Rectal smooth muscle tissue (tissue), 1 donor: ENCODE measurements around the gene ZDHHC24.

Experiments used
- H3K27ac ChIP-seq: one replicate; pipeline ENCODE4 v1.7.0; 2013; ENCODE audit warnings: low read depth, low read length, inconsistent platforms
- H3K27me3 ChIP-seq: one replicate; pipeline ENCODE4 v1.7.0; 2013; ENCODE audit warnings: low read length; ENCODE audit not compliant: control insufficient read depth, insufficient read depth
- H3K36me3 ChIP-seq: one replicate; pipeline ENCODE4 v1.7.0; 2013; ENCODE audit warnings: low read length; ENCODE audit not compliant: control insufficient read depth, insufficient read depth
- H3K4me1 ChIP-seq: one replicate; pipeline ENCODE4 v1.7.0; 2013; ENCODE audit warnings: low read length; ENCODE audit not compliant: control insufficient read depth, insufficient read depth
- H3K4me3 ChIP-seq: one replicate; pipeline ENCODE4 v1.7.0; 2013; ENCODE audit warnings: low read length
- H3K9ac ChIP-seq: one replicate; pipeline ENCODE4 v1.7.0; 2013; ENCODE audit warnings: low read length

ZDHHC24 gene

GRCh38 chr11:66480117-66480938, 65.5 kb downstream of the ZDHHC24 start, which contains the start of gene DPP3:
DPP3 (plus strand) TSS chr11:66480434; CDS start chr11:66482201, 1,767 bp downstream.
- Histone ChIP-seq H3K9ac (peak within 1 kb of the TSS; percentile 75), H3K4me1 (peaks cover 9% of the 10 kb centered on the region), H3K36me3 (peaks cover 2% of the 10 kb centered on the region), H3K27me3 (no peaks in the 10 kb centered on the region), H3K4me3 (peak within 1 kb of the TSS; percentile 79), H3K27ac (peak within 1 kb of the TSS; percentile 90)

GRCh38 chr11:66479394-66480116, 66.3 kb downstream of the ZDHHC24 start:
- Histone ChIP-seq H3K9ac (peak overlapping the region; percentile 75), H3K27ac (peak overlapping the region; percentile 90), H3K4me1 (peaks cover 9% of the 10 kb centered on the region), H3K36me3 (peaks cover 2% of the 10 kb centered on the region), H3K4me3 (peak overlapping the region; percentile 79), H3K27me3 (no peaks in the 10 kb centered on the region)

GRCh38 chr11:66478729-66479393, 67.0 kb downstream of the ZDHHC24 start:
- Histone ChIP-seq H3K9ac (peak overlapping the region; percentile 75), H3K4me1 (peaks cover 9% of the 10 kb centered on the region), H3K27me3 (no peaks in the 10 kb centered on the region), H3K4me3 (peak overlapping the region; percentile 79), H3K36me3 (peaks cover 2% of the 10 kb centered on the region), H3K27ac (peak overlapping the region; percentile 90)

- no peak overlapping the region for H3K27ac ChIP-seq
- H3K4me3 ChIP-seq: no peak overlapping the region
- H3K27me3 ChIP-seq: no peaks in the 10 kb centered on the region
- no peak overlapping the region for H3K9ac ChIP-seq
- peaks cover 9% of the 10 kb centered on the region for H3K4me1 ChIP-seq
- peaks cover 3% of the 10 kb centered on the region for H3K36me3 ChIP-seq
Measured at GRCh38 chr11:66477263-66478201, 68.3 kb downstream of the ZDHHC24 start.

GRCh38 chr11:66476841-66477251, 69.0 kb downstream of the ZDHHC24 start:
- Histone ChIP-seq H3K36me3 (peaks cover 8% of the 10 kb centered on the region), H3K4me3 (no peak overlapping the region), H3K27me3 (no peaks in the 10 kb centered on the region), H3K4me1 (peaks cover 9% of the 10 kb centered on the region), H3K27ac (no peak overlapping the region), H3K9ac (no peak overlapping the region)

GRCh38 chr11:66476173-66476840, 69.5 kb downstream of the ZDHHC24 start:
- peaks cover 8% of the 10 kb centered on the region for H3K36me3 ChIP-seq
- peaks cover 9% of the 10 kb centered on the region for H3K4me1 ChIP-seq
- H3K27ac ChIP-seq: no peak overlapping the region
- no peak overlapping the region for H3K4me3 ChIP-seq
- H3K9ac ChIP-seq: no peak overlapping the region
- no peaks in the 10 kb centered on the region for H3K27me3 ChIP-seq

GRCh38 chr11:66475349-66476172, 70.3 kb downstream of the ZDHHC24 start:
- peaks cover 8% of the 10 kb centered on the region for H3K36me3 ChIP-seq
- H3K27me3 ChIP-seq: no peaks in the 10 kb centered on the region
- H3K4me3 ChIP-seq: no peak overlapping the region
- peaks cover 6% of the 10 kb centered on the region for H3K4me1 ChIP-seq
- no peak overlapping the region for H3K9ac ChIP-seq
- H3K27ac ChIP-seq: no peak overlapping the region

- H3K36me3 ChIP-seq: peaks cover 8% of the 10 kb centered on the region
- no peaks in the 10 kb centered on the region for H3K27me3 ChIP-seq
- H3K27ac ChIP-seq: no peak overlapping the region
Measured at GRCh38 chr11:66473608-66474515, 72.0 kb downstream of the ZDHHC24 start.

GRCh38 chr11:66473167-66473566, 72.7 kb downstream of the ZDHHC24 start:
- H3K27me3 ChIP-seq: no peaks in the 10 kb centered on the region
- H3K36me3 ChIP-seq: peaks cover 8% of the 10 kb centered on the region
- no peaks in the 10 kb centered on the region for H3K4me1 ChIP-seq

More at GRCh38 chr11:66473608-66474515, 72.0 kb downstream of the ZDHHC24 start:
- no peak overlapping the region for H3K4me3 ChIP-seq
- H3K9ac ChIP-seq: no peak overlapping the region
- peaks cover under 1% of the 10 kb centered on the region for H3K4me1 ChIP-seq

GRCh38 chr11:66472054-66472453, 73.8 kb downstream of the ZDHHC24 start:
- Histone ChIP-seq H3K36me3 (peaks cover 8% of the 10 kb centered on the region), H3K27me3 (no peaks in the 10 kb centered on the region), H3K27ac (no peak overlapping the region), H3K4me1 (peaks cover 6% of the 10 kb centered on the region), H3K4me3 (no peak overlapping the region), H3K9ac (no peak overlapping the region)

More at GRCh38 chr11:66473167-66473566, 72.7 kb downstream of the ZDHHC24 start:
- Histone ChIP-seq H3K4me3 (no peak overlapping the region), H3K9ac (no peak overlapping the region), H3K27ac (no peak overlapping the region)
